HCT116 (cell line): ENCODE measurements around the gene CDH4. TPM values are rescaled to one million over a fixed set of nuclear protein-coding genes. Genes with fewer than 3 reads are reported as not detected.

Experiments
- ATAC-seq: fragments of 200-7000 bp; cut with Tn5 transposase; 2 replicates; pipeline ENCODE4 v1.9.1; 2020; ENCODE audit warnings: mild to moderate bottlenecking, moderate library complexity
- BruUV-seq: library from RNA; stranded (reverse); fragments of 400-500 nt; replicated peaks from 2 replicates; lab custom pipeline; 2021; lab: Mats Ljungman, UMichigan
- CTCF ChIA-PET: fragments of 300-600 bp; sonication (Branson Sonifier 250); formaldehyde crosslinking; loops from one replicate; lab custom pipeline; 2021; ENCODE audit warnings: antibody characterized with exemption; lab: Charles Lee
- POLR2A ChIA-PET: fragments of 300-600, 350-600 bp; sonication (Branson Sonifier 250); formaldehyde crosslinking; loops from one replicate; lab custom pipeline; 2021; ENCODE audit warnings: antibody characterized with exemption; lab: Charles Lee
- RAD21 ChIA-PET, 2 experiments: fragments of 300-600 bp; sonication (Branson Sonifier 250); formaldehyde crosslinking; loops; one replicate each; lab custom pipeline; 2023; ENCODE audit warnings: low total read pairs in 2 of 2; ENCODE audit not compliant: uncharacterized antibody in 2 of 2, unreplicated experiment in 2 of 2, low non-redundant PET in 1 of 2; lab: Charles Lee
- DNase-seq: peaks from one replicate; pipeline ENCODE4 v3.0.0-alpha.2; 2010; ENCODE audit warnings: low read depth, low spot score
- H2AFZ ChIP-seq: fragments of 200-600 bp; shearing (Covaris generic), sonication (generic); 2 replicates; pipeline ENCODE4 v1.6.1; 2017; ENCODE audit warnings: low read depth, mixed run types, mixed read lengths, antibody characterized with exemption, low read length; ENCODE audit not compliant: poor library complexity, severe bottlenecking
- H3K27ac ChIP-seq: 2 replicates; pipeline ENCODE4 v1.5.1; 2012; ENCODE audit warnings: low read depth, low read length
- H3K27me3 ChIP-seq: fragments of 200-600 bp; sonication (generic); 2 replicates; pipeline ENCODE4 v1.6.1; 2016; ENCODE audit warnings: mixed run types, low read length, mixed read lengths; ENCODE audit not compliant: insufficient read depth
- H3K36me3 ChIP-seq, 2 experiments: fragments of 200-500 bp in 1 of 2; fragments of 200-600 bp in 1 of 2; sonication (Bioruptor generic) in 1 of 2; sonication (generic) in 1 of 2; 2 replicates each; pipeline versions ENCODE4 v1.5.1 to v1.6.1; 2014 to 2016; ENCODE audit warnings: low read length in 2 of 2, inconsistent platforms in 1 of 2, mixed read lengths in 1 of 2, mixed run types in 1 of 2; ENCODE audit not compliant: insufficient read depth in 2 of 2, control insufficient read depth in 1 of 2
- H3K4me1 ChIP-seq, 2 experiments: fragments of 200-600 bp in 1 of 2; sonication (generic) in 1 of 2; 2 replicates each; pipeline versions ENCODE4 v1.5.1 to v1.6.1; 2012 to 2017; ENCODE audit warnings: low read length in 2 of 2, inconsistent platforms in 1 of 2, mild to moderate bottlenecking in 1 of 2, mixed read lengths in 1 of 2, mixed run types in 1 of 2, moderate library complexity in 1 of 2; ENCODE audit not compliant: insufficient read depth in 2 of 2, control insufficient read depth in 1 of 2
- H3K4me2 ChIP-seq: fragments of 200-600 bp; sonication (generic); 2 replicates; pipeline ENCODE4 v1.6.1; 2017; ENCODE audit warnings: mixed run types, low read length, mixed read lengths
- H3K4me3 ChIP-seq, 2 experiments: fragments of 200-600 bp in 1 of 2; sonication (generic) in 1 of 2; replicated peaks in 1 of 2; 2 replicates each; pipeline ENCODE4 v1.5.1; 2011 to 2016; ENCODE audit warnings: low read length in 2 of 2, control low read depth in 1 of 2, low read depth in 1 of 2, mild to moderate bottlenecking in 1 of 2, mixed read lengths in 1 of 2, mixed run types in 1 of 2
- H3K79me2 ChIP-seq: fragments of 200-600 bp; sonication (generic); 2 replicates; pipeline ENCODE4 v1.6.1; 2017; ENCODE audit warnings: mild to moderate bottlenecking, mixed run types, low read length, moderate library complexity, mixed read lengths; ENCODE audit not compliant: insufficient read depth
- H3K9ac ChIP-seq: fragments of 200-600 bp; sonication (generic); 2 replicates; pipeline ENCODE4 v1.6.1; 2016; ENCODE audit warnings: low read length, mixed read lengths
- H3K9me2 ChIP-seq: fragments of 200-600 bp; sonication (generic), shearing (Covaris generic); 2 replicates; pipeline ENCODE4 v1.6.1; 2017; ENCODE audit warnings: mixed run types, mild to moderate bottlenecking, moderate library complexity; ENCODE audit not compliant: insufficient read depth
- H3K9me3 ChIP-seq, 2 experiments: fragments of 200-500 bp in 1 of 2; fragments of 200-600 bp in 1 of 2; sonication (Bioruptor generic) in 1 of 2; sonication (generic) in 1 of 2; 2 replicates each; pipeline ENCODE4 v1.6.1; 2014 to 2017; ENCODE audit warnings: low read length in 2 of 2, mixed read lengths in 2 of 2, inconsistent platforms in 1 of 2, low read depth in 1 of 2, mild to moderate bottlenecking in 1 of 2, mixed run types in 1 of 2, moderate library complexity in 1 of 2; ENCODE audit not compliant: control insufficient read depth in 1 of 2, insufficient read depth in 1 of 2
- H4K20me1 ChIP-seq: fragments of 200-600 bp; sonication (generic), shearing (Covaris generic); 2 replicates; pipeline ENCODE4 v1.6.1; 2017; ENCODE audit warnings: mixed run types, mild to moderate bottlenecking, moderate library complexity; ENCODE audit not compliant: insufficient read depth
- EGR1 ChIP-seq: IDR thresholded peaks from 2 replicates; pipeline ENCODE4 v1.6.1; 2012; ENCODE audit warnings: low read depth
- EZH2 ChIP-seq: fragments of 200-600 bp; sonication (generic); IDR thresholded peaks from 2 replicates; pipeline ENCODE4 v1.6.1; 2017; ENCODE audit warnings: antibody characterized with exemption, mixed run types
- EZH2phosphoT487 ChIP-seq: fragments of 200-600 bp; IDR thresholded peaks from 2 replicates; pipeline ENCODE4 v1.6.1; 2018; ENCODE audit warnings: antibody characterized with exemption, borderline replicate concordance
- SP1 ChIP-seq: IDR thresholded peaks from 2 replicates; pipeline ENCODE4 v1.6.1; 2012; ENCODE audit warnings: low read depth
- SRF ChIP-seq: IDR thresholded peaks from 2 replicates; pipeline ENCODE4 v1.6.1; 2012; ENCODE audit warnings: low read depth
- intact Hi-C: fragments of 100-400 bp; cut with micrococcal nuclease; formaldehyde crosslinking; loops from 2 replicates; pipeline ENCODE4 v1.10.0; 2022
- total RNA-seq: library from RNA; stranded (reverse); gene quantifications from one replicate; pipeline ENCODE4 v1.2.1, GENCODE V29; 2021; ENCODE audit not compliant: unreplicated experiment

CDH4 gene
- total RNA-seq, 1 experiment from 2014 or later: not detected

DNA sequence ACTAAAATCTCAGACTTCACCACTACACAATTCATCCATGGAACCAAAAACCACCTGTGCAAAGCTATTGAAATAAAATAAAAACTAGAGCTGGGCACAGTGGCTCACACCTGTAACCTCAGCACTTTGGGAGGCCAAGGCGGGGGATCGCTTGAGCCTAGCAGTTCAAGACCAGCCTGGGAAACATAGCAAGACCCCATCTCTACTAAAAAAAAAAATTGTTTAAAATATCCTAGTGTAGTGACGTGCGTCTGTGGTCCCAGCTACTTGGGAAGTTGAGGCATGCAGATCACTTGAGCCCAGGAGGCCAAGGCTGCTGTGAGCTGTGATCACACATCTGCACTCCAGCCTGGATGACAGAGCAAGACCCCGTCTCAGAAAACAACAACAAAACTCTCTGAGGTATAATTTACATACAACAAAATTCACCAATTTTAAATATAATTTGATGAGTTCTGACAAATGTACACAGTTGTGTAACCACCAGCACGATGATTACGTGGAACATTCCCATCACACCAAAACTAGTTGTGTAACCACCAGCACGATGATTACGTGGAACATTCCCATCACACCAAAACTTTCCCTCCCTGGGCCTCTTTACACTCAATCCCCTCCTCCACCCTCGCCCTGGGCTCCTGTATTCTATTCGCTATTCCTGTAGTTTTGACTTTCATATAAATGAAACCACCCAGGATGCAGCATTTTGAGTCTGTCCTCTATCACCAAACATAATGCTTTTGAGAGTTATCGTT is 706.1 kb downstream of the CDH4 start:
- Histone ChIP-seq H3K4me3 (no peak overlapping the region), H3K27ac (no peak overlapping the region), H3K36me3 (no peaks in the 10 kb centered on the region), H3K4me1 (peaks cover 0 to 4% of the 10 kb centered on the region in 2 experiments; a peak in 1 of 4 replicates), H3K4me2 (no peak overlapping the region), H3K79me2 (no peaks in the 10 kb centered on the region), H3K9ac (no peak overlapping the region), H3K9me2 (no peaks in the 10 kb centered on the region), H4K20me1 (no peaks in the 10 kb centered on the region), H3K27me3 (peaks cover 16% of the 10 kb centered on the region), H3K9me3 (no peaks in the 10 kb centered on the region), H2AFZ (no peak overlapping the region)
- POLR2A ChIA-PET: no interaction called here
- TF ChIP-seq EZH2 (no peak), SRF (no peak), EGR1 (no peak)
- ATAC-seq (no peak), DNase-seq (no peak)
- intact Hi-C loops: no loop called here
- BruUV-seq: no TSS peak
- CTCF ChIA-PET: no interaction called here
- RAD21 ChIA-PET: no interaction called here

- TF ChIP-seq EZH2phosphoT487: no peak
- peak; percentile 16; the same call in 1 of the 2 replicates for TF ChIP-seq SP1
- RAD21 ChIA-PET: no interaction called here
- Histone ChIP-seq H4K20me1 (no peaks in the 10 kb centered on the region), H3K36me3 (no peaks in the 10 kb centered on the region), H3K4me3 (no peak overlapping the region), H3K9me3 (no peaks in the 10 kb centered on the region), H3K4me2 (no peak overlapping the region), H3K27me3 (peaks cover 16% of the 10 kb centered on the region), H3K79me2 (no peaks in the 10 kb centered on the region), H3K4me1 (peaks cover 0 to 4% of the 10 kb centered on the region in 2 experiments; a peak in 1 of 4 replicates), H2AFZ (no peak overlapping the region), H3K9ac (no peak overlapping the region), H3K9me2 (no peaks in the 10 kb centered on the region), H3K27ac (no peak overlapping the region)
- POLR2A ChIA-PET: no interaction called here
- peak; percentile 28 for DNase-seq
- intact Hi-C loops: no loop called here
- peak; percentile 98 for ATAC-seq
- no TSS peak for BruUV-seq
- CTCF ChIA-PET: no interaction called here
Observed at GRCh38 chr20:61958773-61959700, 707.0 kb downstream of the CDH4 start.
